ENCODE data around the gene QDPR. TPM values are rescaled to one million over a fixed set of nuclear protein-coding genes. Genes with fewer than 3 reads are reported as not detected.

Gene QDPR
- total RNA-seq, result 10 to 100 TPM; 20.4 to 21.2 TPM

DNA sequence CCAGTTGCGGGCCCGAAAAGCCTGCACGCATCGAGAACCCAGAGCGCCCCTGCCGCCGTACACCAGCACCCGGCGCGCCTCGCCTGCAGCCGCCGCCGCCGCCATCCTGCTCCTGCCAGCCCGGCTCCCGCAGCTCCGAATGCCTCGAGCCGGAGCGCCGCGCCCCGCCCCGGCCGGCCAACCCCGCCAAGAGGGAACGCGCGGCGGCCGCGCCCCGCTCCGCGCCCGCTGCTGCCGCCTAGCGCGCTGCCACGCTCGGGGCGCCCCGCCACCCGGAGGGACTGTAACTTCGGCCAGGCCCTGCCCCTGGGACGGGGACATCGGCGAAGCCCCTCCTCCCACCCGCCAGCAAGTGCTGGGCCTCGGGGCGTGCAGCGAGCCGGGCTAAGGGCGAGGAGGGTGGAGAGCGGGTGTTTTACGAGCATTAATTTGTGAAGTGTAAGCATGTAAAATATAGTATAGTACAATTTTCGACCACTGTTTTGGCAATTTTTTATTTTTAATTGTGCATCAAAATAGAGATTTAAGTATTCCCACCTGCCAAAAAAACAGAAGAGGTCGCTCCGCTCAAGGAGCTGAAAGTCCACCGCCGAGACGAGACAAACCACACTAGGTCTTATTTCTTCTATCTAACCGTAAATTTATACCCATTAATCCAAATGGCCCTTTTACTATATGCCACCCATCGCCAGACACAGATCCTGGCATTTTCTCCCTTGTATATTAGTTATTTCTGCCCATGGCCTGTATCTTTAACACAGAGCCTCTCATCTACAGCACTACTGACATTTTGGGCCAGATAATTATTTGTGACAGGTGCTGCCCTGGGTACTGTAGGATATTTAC is at the start of gene QDPR:
Gene QDPR (minus strand): TSS at position 141 of the 846 bp plus-strand sequence. CDS start 36 bp downstream, at position 105.
- Mint-ChIP-seq H3K4me3 (peak within 1 kb of the TSS; percentile 99), H3K27ac (peak within 1 kb of the TSS; percentile 94), H3K27me3 (peaks cover 10% of the 10 kb centered on the region), H3K36me3 (peaks cover 16% of the 10 kb centered on the region), H3K9me3 (no peaks in the 10 kb centered on the region), H3K4me1 (peaks cover 25% of the 10 kb centered on the region)
- POLR2A ChIA-PET, result no interaction called here
- peak; percentile 84 for DNase-seq
- peak; percentile 96 for ATAC-seq (ENCODE audit: low read depth)

DNA sequence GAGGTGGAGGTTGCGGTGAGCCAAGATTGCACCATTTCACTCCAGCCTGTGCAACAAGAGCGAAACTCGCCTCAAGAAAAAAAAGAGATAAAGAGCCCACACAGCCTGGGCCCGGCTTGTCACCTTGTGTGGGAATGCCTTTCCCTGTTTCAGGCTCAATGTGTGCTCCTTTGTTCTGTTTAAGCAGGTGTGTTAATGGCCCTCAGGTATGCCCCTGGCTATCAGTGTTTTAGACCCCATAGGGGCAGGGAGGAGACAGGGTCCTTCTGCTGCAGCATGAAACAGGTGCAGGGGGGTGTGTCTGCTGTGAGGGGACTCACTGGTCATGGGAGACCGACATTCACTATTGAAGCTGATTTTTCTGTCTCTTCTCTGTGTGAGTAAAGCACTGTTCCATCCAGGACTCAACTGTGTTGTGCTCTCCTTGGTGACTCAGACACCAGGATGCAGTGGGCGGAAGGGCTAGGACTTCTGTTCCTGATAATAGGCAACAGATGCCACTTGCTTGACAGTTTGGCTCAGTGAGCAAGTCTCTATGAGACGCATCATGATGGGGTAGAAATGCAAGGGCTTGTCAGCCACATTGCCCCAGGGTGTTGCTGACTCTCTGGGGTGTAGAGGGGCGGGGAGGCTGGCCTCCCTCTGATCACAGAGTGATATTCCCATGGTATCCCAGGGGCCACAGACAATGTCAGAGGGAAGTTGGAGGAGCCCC is 49.5 kb upstream of the QDPR start:
- no peak overlapping the region for H3K4me3 Mint-ChIP-seq
- H3K4me1 Mint-ChIP-seq, result no peaks in the 10 kb centered on the region
- POLR2A ChIA-PET, result no interaction called here
- H3K27ac Mint-ChIP-seq, result no peak overlapping the region
- DNase-seq, result no peak
- peaks cover 4% of the 10 kb centered on the region for H3K27me3 Mint-ChIP-seq
- H3K36me3 Mint-ChIP-seq, result no peaks in the 10 kb centered on the region
- no peaks in the 10 kb centered on the region for H3K9me3 Mint-ChIP-seq
- no peak for ATAC-seq (ENCODE audit: low read depth)

DNA sequence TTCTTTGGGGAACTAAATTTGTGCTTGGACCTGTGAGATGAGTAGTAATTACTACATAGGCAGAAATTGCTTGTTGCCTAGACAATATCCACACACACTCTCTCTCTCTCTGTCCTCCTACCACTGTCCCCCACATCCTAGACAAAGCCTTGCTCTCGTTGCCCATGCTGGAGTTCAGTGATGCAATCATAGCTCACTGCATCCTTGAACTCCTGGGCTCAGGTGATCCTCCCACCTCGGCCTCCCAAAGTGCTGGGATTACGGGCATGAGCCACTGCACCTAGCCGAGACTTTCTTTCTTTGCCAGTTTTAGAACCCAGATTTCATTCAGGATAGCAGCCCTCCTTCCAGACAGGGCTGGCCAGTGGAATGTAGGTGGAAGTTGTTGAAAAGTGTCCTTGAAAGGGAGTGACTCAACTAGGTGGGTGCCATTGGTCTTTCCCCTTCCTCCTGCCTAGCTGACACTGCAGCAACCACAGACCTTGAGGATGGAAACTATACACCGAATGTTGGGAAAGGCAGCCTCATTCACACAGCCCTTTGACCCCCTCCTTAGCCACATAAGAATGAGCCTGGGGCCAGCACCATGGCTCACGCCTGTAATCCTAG is 48.3 kb upstream of the QDPR start:
- POLR2A ChIA-PET, result no interaction called here
- no peak overlapping the region for H3K4me3 Mint-ChIP-seq

DNA sequence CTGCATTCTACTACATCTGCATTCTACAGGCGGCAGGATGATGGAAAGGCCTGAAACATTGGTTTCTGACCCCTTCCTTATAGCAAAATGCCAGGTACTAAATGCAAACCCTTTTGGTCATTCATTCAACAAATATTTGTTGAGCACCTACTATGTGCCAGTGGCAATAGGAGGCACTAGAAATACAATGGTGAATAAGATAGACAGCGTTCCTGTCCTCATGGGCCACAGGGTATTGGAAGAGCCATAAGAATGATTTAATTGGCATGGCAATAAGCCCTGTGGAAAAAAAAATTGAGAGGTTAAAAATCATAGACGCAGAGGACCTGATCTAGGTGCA is 47.8 kb upstream of the QDPR start:
- ATAC-seq (ENCODE audit: low read depth), result no peak
- Mint-ChIP-seq H3K4me1 (peaks cover 7% of the 10 kb centered on the region), H3K4me3 (no peak overlapping the region), H3K36me3 (no peaks in the 10 kb centered on the region), H3K27me3 (peaks cover 7% of the 10 kb centered on the region), H3K9me3 (no peaks in the 10 kb centered on the region), H3K27ac (no peak overlapping the region)
- POLR2A ChIA-PET, result no interaction called here
- no peak for DNase-seq

More for the DNA sequence above, 48.3 kb upstream of the QDPR start:
- Mint-ChIP-seq H3K36me3 (no peaks in the 10 kb centered on the region), H3K4me1 (peaks cover 2% of the 10 kb centered on the region), H3K9me3 (no peaks in the 10 kb centered on the region), H3K27me3 (peaks cover 4% of the 10 kb centered on the region), H3K27ac (no peak overlapping the region)
- no peak for ATAC-seq (ENCODE audit: low read depth)
- DNase-seq, result no peak

DNA sequence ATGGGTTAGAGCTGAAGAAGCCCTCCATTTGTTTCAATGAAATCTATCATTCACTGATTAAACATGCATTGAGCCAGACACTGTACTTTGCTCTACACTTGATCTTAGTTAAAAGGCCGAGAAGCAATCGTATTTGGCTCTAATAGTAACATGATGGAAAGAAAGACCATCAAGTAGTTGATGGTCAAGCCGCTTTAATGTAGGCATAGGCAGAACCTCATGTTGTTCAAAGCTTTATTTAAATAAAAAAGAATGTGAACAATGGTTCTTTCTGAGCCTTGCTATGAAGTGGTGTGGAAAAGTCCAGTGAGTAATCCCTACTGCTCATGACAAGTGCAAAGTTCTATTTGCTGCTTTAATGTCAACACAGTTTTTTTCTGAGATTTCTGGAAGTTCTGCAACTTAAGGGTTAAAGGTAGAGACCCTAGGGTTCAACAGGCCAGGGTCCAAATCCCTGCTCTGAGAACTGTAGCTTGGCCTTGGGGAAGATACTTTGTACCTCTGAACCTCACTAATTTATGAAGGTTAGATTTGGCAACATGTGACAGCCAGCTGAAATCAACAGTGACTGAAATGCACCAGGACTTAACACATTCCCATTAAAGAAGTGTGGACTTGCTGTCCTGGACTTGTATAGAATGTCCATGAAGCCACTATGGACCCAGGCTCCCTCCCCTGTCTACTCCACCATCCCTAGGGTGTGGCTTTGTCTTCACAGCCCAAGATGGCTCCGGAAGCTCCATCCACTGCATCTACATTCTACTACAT is 47.2 kb upstream of the QDPR start:
- no peak for ATAC-seq (ENCODE audit: low read depth)
- Mint-ChIP-seq H3K36me3 (no peaks in the 10 kb centered on the region), H3K27me3 (peaks cover 7% of the 10 kb centered on the region), H3K4me3 (no peak overlapping the region), H3K27ac (no peak overlapping the region), H3K9me3 (no peaks in the 10 kb centered on the region), H3K4me1 (peaks cover 8% of the 10 kb centered on the region)
- POLR2A ChIA-PET, result no interaction called here
- DNase-seq, result no peak

DNA sequence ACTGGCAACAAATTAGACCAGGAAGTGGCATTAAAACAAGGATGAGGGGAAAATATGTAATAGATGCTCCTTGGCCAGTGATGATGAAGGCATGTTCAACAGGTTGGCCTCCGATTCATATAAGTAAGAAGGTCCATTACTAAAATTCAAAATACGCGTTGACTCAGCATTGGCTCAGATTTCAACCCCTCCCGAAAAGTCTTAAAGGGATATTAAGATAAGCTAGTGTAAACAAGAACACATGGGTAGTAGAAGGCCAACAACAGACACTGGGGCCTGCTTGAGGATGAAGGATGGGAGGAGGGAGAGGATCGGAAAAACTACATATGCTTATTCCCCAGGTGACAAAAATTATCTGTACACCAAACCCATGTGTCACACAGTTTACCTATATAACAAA is 46.0 kb upstream of the QDPR start:
- ATAC-seq (ENCODE audit: low read depth) (no peak), DNase-seq (no peak)
- Mint-ChIP-seq H3K4me3 (no peak overlapping the region), H3K36me3 (no peaks in the 10 kb centered on the region), H3K4me1 (peaks cover 8% of the 10 kb centered on the region), H3K9me3 (no peaks in the 10 kb centered on the region), H3K27me3 (peaks cover 10% of the 10 kb centered on the region), H3K27ac (no peak overlapping the region)
- POLR2A ChIA-PET, result no interaction called here

DNA sequence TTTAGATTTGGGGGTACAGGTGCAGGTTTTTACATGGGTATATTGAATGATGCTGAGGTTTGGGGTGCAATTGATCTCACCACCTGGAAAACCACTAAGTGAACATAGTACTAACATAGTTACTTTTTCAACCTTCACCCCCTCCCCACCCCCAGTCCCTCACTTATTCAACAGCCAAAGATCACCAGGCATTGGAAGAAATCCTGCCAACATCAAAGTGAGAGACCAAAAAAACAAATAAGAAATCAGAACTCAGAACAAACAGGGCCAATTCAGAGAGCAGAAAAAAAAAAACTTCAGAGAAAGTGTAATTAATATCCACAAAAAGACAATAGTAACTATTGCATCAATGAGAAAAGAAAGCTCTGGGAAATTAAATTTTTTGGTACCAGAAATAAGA is 44.6 kb upstream of the QDPR start:
- no peak for DNase-seq
- Mint-ChIP-seq H3K4me1 (peaks cover 8% of the 10 kb centered on the region), H3K4me3 (no peak overlapping the region), H3K27ac (no peak overlapping the region), H3K9me3 (no peaks in the 10 kb centered on the region), H3K27me3 (peaks cover 16% of the 10 kb centered on the region), H3K36me3 (no peaks in the 10 kb centered on the region)
- ATAC-seq (ENCODE audit: low read depth), result no peak
- POLR2A ChIA-PET, result interaction anchor here (1.5 kb wide), 1 partner anchor 20 kb away, joined by 3 read pairs; the partner anchor contains the start of gene LAP3

DNA sequence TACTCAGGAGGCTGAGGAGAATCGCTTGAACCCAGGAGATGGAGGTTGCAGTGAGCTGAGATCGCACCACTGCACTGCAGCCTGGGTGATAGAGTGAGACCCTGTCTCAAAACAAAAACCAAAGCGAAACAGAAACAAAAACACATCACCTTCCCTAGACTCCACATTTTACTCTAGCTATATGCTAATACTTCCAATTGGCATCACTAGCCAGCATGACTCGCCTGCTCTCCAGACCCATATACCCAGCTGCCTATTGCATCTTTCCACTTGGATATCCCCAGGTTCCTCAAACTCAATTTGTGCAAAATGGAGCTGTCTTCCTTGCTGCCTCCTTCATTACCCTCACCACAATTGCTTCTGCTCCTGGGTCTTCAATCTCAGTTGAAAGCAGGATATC is 42.7 kb upstream of the QDPR start:
- H3K27ac Mint-ChIP-seq, result no peak overlapping the region
- ATAC-seq (ENCODE audit: low read depth) (no peak), DNase-seq (no peak)
- POLR2A ChIA-PET, result interaction anchor here (0.9 to 1.2 kb wide), 2 partner anchors 22 to 256 kb away, joined by 3 to 5 read pairs; partner anchors contain the start of genes DCAF16, LAP3 and NCAPG
- peaks cover 14% of the 10 kb centered on the region for H3K27me3 Mint-ChIP-seq
- H3K9me3 Mint-ChIP-seq, result no peaks in the 10 kb centered on the region
- no peak overlapping the region for H3K4me3 Mint-ChIP-seq
- H3K36me3 Mint-ChIP-seq, result no peaks in the 10 kb centered on the region
- peaks cover 8% of the 10 kb centered on the region for H3K4me1 Mint-ChIP-seq

DNA sequence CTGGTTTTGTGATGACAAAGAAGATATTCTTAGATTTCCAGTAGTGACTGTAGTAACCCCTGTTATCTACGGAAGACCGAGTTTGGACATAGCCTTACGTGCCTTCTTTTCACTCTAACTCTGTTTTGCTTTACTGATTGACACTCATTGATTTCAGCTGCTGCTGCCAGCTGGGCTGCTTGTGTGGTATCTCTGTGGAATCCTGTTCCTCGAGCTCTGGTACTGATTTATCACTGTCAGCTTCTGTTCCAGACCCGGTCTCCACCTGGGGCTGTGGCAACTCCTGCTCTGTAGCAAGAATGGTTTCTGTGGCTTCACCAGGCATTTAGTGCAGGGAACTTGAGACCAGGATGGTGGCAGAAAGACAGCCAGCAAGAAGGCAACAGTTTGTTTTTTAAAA is 40.5 kb upstream of the QDPR start:
- Mint-ChIP-seq H3K4me1 (peaks cover 10% of the 10 kb centered on the region), H3K4me3 (no peak overlapping the region), H3K27ac (no peak overlapping the region), H3K27me3 (peaks cover 14% of the 10 kb centered on the region), H3K9me3 (no peaks in the 10 kb centered on the region), H3K36me3 (no peaks in the 10 kb centered on the region)
- no peak for DNase-seq
- ATAC-seq (ENCODE audit: low read depth), result no peak
- POLR2A ChIA-PET, result no interaction called here

DNA sequence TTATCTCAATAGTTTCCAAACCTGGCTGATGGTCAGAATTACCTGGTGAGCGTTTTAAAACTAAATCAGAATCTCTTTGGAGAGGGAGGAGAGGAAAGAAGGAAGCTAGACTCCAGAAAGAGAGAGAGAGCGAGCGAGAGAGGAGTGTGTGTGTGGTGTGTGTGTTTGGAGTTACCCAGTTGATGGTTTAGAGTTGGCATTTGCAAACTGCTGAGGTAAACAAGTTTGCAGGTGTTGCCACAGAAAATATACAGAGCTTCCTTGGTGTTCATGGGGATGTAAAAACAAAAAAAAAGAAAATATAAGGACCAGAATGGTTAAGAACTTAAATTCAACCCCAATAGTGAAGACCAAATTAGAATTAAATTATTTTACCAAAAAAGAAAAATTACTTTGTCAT is 38.7 kb upstream of the QDPR start:
- POLR2A ChIA-PET, result interaction anchor here (1.0 to 2.3 kb wide), 3 partner anchors 26 to 260 kb away, joined by 3 to 9 read pairs (median 3); partner anchors contain the start of genes DCAF16, LAP3, MED28 and NCAPG

DNA sequence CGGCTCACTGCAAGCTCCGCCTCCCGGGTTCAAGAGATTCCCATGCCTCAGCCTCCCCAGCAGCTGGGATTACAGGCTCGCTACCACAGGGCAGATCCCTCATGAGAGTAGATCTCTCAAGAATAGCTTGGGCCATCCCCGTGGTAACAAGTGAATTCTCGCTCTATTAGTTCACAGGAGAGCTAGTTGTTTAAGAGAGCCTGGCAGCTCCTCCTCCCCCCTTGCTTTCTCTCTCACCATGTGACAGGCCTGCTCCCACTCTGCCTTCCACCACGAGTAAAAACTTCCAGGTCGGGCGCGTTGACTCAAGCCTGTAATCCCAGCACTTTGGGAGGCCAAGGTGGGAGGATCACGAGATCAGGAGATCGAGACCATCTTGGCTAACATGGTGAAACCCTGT is 34.8 kb upstream of the QDPR start:
- no peak overlapping the region for H3K27ac Mint-ChIP-seq
- POLR2A ChIA-PET, result no interaction called here
- no peaks in the 10 kb centered on the region for H3K36me3 Mint-ChIP-seq
- H3K4me1 Mint-ChIP-seq, result peaks cover 2% of the 10 kb centered on the region
- H3K27me3 Mint-ChIP-seq, result peaks cover 21% of the 10 kb centered on the region
- no peaks in the 10 kb centered on the region for H3K9me3 Mint-ChIP-seq
- ATAC-seq (ENCODE audit: low read depth) (no peak), DNase-seq (no peak)
- no peak overlapping the region for H3K4me3 Mint-ChIP-seq

More for the DNA sequence above, 38.7 kb upstream of the QDPR start:
- DNase-seq, result no peak
- Mint-ChIP-seq H3K4me3 (no peak overlapping the region), H3K4me1 (peaks cover 10% of the 10 kb centered on the region), H3K9me3 (no peaks in the 10 kb centered on the region), H3K27ac (peak overlapping the region; percentile 65), H3K36me3 (no peaks in the 10 kb centered on the region), H3K27me3 (peaks cover 12% of the 10 kb centered on the region)
- ATAC-seq (ENCODE audit: low read depth), result no peak

DNA sequence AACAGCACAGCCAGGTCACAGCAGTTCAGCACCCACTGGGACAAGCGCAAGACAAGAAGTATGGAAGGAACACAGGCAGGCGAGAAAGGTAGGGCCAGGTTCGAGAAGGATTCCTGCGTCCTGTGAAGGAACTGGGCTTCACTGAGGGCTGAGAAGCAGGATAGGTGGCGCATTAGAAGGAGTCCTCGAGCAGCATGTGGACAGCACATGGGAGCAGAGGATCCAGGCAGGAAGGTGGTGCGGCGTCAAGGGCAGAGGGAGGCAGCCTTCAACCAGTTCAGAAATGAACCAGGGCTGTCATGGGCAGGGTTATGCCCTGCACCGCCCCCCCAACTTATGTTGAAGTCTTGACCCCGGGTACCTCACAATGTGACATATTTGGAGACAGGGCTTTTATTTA is 34.3 kb upstream of the QDPR start:
- Mint-ChIP-seq H3K9me3 (no peaks in the 10 kb centered on the region), H3K4me1 (peaks cover 2% of the 10 kb centered on the region), H3K27me3 (peaks cover 24% of the 10 kb centered on the region), H3K36me3 (no peaks in the 10 kb centered on the region), H3K27ac (no peak overlapping the region), H3K4me3 (no peak overlapping the region)
- DNase-seq (no peak), ATAC-seq (ENCODE audit: low read depth) (no peak)
- POLR2A ChIA-PET, result no interaction called here
